Ramos (cell line): ENCODE measurements around the gene CTDSPL2.
"Not testable (repeated sequence)": the region's sequence is repeated elsewhere in the genome, so short reads cannot be mapped to it uniquely, and the experiment has no call there.

Source experiments
- in situ Hi-C: fragments of 300-500 bp; cut with MboI; formaldehyde crosslinking; loops from one replicate; pipeline ENCODE4 v1.14.3; 2022; ENCODE audit warnings: low sequenced_read_pairs; ENCODE audit not compliant: unreplicated experiment

Gene CTDSPL2

GRCh38 chr15:44536302-44536961 is 109.0 kb downstream of the CTDSPL2 start:
- in situ Hi-C loops = no loop called here

DNA sequence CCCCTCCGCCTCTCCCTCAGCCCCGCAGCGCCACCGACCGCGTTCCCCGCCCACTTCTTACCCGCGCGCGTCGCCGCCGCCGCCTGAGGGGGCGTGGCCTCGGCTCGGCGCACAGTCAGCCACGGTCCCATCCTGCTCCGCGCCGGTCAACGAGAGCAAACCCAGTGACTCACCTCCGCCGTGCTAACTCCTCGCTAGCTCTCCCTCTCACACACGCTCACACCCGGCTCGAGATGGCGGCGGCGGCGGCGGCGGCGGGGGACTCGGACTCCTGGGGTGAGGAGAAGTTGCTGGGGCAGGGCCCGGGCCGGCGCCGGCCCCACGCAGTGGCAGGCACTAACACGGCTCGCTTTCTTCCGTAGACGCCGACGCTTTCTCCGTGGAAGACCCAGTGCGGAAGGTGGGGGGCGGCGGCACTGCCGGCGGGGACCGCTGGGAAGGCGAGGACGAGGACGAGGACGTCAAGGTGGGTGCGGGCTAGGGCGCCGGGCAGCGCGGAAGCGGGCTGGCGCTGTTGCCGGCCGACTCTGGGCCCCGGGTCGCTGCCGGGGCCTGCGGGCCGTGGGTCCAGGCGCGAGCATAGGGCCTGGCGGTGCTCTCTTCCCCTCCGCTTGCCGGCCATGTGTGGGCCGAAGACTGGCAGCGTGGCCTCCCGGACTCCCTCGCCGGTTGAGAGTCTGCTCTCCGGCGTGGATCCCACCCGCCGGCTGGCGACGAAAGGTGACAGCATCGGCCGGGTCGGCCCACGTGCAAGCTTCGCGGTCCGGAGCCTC is 109.7 kb downstream of the CTDSPL2 start, which contains the start of gene EIF3J:
Gene EIF3J, plus strand, starts transcription at position 186 of the 773 bp plus-strand sequence. Its CDS starts 48 bp downstream, at position 234.
- in situ Hi-C loops = no loop called here

GRCh38 chr15:44537735-44538240 is 110.4 kb downstream of the CTDSPL2 start:
- in situ Hi-C loops = no loop called here

- in situ Hi-C loops = no loop called here
Observed at GRCh38 chr15:44541282-44541958, 114.0 kb downstream of the CTDSPL2 start.

GRCh38 chr15:44542596-44542995 is 115.2 kb downstream of the CTDSPL2 start:
- in situ Hi-C loops = no loop called here

GRCh38 chr15:44544745-44545144 is 117.3 kb downstream of the CTDSPL2 start:
- in situ Hi-C loops = not testable (repeated sequence)

- in situ Hi-C loops = no loop called here
Observed at GRCh38 chr15:44545913-44546802, 118.7 kb downstream of the CTDSPL2 start.

DNA sequence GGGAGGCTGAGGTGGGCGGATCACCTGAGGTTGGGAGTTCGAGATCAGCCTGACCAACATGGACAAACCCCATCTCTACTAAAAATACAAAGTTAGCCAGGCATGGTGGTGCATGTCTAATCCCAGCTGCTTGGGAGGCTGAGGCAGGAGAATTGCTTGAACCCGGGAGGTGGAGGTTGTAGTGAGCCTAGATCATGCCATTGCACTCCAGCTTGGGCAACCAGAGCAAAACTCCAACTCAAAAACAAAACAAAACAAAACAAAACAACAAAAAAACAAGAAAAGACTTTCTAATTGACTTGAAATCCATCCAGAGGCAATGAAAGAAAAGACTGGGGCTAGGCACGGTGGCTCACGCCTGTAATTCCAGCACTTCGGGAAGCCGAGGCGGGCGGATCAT is 121.7 kb downstream of the CTDSPL2 start:
- in situ Hi-C loops = not testable (repeated sequence)

DNA sequence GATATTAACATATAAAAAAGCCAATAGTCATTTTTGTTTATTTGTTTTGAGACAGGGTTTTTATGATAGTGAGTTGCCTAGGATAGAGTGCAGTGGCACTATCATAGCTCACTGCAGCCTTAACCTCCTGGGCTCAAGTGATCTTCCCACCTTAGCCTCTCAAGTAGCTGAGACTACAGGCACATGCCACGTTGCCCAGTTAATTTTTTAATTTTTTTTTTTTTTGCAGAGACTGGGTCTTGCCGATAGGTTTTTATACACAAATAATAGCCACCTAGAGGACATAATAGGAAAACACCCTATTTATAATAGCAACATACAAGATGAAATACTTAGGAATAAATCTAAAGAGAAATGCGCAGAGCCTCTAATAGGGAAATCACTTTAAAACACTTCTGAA is 122.8 kb downstream of the CTDSPL2 start:
- in situ Hi-C loops = no loop called here

GRCh38 chr15:44550734-44551133 is 123.3 kb downstream of the CTDSPL2 start:
- in situ Hi-C loops = no loop called here

GRCh38 chr15:44554934-44555723 is 127.7 kb downstream of the CTDSPL2 start:
- in situ Hi-C loops = no loop called here

DNA sequence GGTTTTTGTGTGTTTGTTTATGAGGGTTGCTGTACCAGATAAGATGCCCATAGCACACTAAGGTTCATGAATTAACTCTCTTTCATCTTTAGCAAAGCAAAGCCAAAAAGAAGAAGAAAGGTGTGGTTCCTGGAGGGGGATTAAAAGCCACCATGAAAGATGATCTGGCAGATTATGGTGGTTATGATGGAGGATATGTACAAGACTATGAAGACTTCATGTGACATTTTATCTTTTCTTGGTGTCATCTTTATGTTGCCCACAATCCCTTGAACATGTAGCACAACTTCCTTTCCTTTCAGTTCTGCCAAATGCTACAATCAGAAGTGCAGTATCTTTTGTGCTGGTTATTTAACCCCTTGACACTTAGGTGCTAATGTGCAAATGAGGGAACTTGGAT is 133.5 kb downstream of the CTDSPL2 start:
- in situ Hi-C loops = not testable (repeated sequence)

GRCh38 chr15:44565387-44566154 is 138.1 kb downstream of the CTDSPL2 start:
- in situ Hi-C loops = no loop called here

- in situ Hi-C loops = no loop called here
Observed at GRCh38 chr15:44566155-44566540, 138.7 kb downstream of the CTDSPL2 start.

DNA sequence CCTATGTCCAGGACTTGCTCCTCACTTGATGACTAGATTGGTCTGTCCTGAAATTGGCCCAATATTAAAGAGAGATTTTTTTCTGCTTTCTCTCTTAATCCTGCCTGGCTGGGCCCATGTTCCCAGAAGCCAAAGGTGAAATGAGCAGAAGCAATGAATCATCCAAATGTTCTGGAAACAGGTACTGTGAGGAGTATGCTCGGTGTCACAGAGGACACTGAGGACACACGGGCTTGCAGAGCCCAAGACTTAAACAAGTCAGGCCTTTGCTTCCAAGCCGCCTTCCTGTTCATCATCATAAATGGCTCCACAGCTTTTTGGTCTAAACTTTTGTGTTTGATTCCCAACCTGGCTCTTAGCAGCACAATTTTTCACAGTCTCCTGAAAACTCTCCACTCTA is 140.9 kb downstream of the CTDSPL2 start:
- in situ Hi-C loops = no loop called here

GRCh38 chr15:44569316-44569715 is 141.9 kb downstream of the CTDSPL2 start:
- in situ Hi-C loops = no loop called here

GRCh38 chr15:44570361-44570760 is 142.9 kb downstream of the CTDSPL2 start:
- in situ Hi-C loops = no loop called here

DNA sequence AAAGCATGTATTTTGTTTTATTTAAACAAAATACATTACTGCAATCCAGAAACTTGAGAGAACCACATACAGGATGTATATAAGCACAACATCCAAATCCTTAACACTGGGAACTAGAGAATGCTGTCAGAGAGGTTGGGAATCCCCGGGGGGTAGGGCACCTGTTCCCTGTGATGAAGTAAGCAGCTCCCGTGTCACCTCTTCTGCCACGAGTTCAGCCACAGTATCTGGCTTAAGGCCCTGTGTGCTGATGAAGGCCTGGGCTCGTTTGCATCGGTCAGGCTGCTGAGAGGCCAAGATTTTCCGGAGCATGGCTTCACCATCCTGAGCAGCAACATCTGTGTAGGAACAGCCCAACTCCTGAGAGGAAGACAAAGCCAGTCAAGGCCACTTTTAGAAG is 146.0 kb downstream of the CTDSPL2 start:
- in situ Hi-C loops = no loop called here
